ENCODE results near the gene CD22. TPM values are rescaled to one million over a fixed set of nuclear protein-coding genes. Genes with fewer than 3 reads are reported as not detected.

CD22 gene
- total RNA-seq, 1 experiment from 2014 or later, result 0.21 TPM

DNA sequence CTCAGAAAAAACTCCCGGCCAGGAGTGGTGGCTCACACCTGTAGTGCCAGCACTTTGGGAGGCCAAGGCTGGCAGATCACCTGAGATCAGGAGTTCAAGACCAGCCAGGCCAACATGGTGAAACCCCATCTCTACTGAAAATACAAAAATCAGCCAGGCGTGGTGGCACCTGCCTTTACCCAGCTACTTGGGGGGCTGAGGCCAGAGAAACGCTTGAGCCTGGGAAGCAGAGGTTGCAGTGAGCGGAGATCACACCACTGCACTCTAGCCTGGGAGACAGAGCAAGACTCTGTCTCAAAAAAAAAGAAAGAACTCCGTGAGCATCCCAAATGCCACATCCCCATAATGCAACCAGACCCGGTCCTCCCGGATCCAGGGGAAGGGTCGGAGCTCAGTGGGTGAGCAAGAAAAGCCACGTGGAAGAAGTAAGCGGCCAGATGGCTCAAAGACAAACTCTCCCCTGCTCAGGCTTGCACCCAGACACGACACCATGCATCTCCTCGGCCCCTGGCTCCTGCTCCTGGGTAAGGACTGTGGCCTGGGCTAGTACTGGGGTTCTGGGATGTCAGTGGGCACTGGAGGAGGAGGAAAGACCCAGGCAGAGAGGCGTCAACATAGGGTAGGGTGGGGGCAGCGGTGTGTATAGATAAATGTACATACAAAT lies 2.7 kb downstream of the CD22 start:
- no peak for DNase-seq (ENCODE audit: low read depth in 1 of 2, low spot score in 2 of 2)
- H3K4me1 ChIP-seq (replicated peaks), result no peaks in the 10 kb centered on the region
- H3K27ac ChIP-seq, result no peak overlapping the region
- no peak overlapping the region for H3K4me3 ChIP-seq
- no peaks in the 10 kb centered on the region for H3K27me3 ChIP-seq (replicated peaks)
- no peaks in the 10 kb centered on the region for H3K9me3 ChIP-seq (replicated peaks)
- no peaks in the 10 kb centered on the region for H3K36me3 ChIP-seq

DNA sequence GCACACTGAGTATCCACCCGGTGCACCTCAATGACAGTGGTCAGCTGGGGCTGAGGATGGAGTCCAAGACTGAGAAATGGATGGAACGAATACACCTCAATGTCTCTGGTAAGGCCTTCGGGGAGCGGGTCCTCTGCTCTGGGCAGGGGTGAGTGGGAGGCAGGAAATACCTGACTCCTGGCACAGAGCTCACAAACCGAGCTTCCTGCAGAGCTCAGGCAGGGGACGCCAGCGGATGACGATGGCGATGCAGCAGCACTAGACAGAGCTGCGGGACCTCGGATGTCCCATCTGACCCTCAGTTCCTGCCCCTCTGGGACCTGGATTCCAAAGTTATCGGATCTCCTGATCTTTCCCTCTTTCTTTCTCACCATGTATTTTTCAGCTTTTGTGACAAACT lies 3.8 kb downstream of the CD22 start:
- Histone ChIP-seq H3K36me3 (no peaks in the 10 kb centered on the region), H3K4me1 (replicated peaks) (no peaks in the 10 kb centered on the region), H3K27me3 (replicated peaks) (no peaks in the 10 kb centered on the region), H3K27ac (no peak overlapping the region), H3K9me3 (replicated peaks) (no peaks in the 10 kb centered on the region), H3K4me3 (no peak overlapping the region)
- no peak for DNase-seq (ENCODE audit: low read depth in 1 of 2, low spot score in 2 of 2)

DNA sequence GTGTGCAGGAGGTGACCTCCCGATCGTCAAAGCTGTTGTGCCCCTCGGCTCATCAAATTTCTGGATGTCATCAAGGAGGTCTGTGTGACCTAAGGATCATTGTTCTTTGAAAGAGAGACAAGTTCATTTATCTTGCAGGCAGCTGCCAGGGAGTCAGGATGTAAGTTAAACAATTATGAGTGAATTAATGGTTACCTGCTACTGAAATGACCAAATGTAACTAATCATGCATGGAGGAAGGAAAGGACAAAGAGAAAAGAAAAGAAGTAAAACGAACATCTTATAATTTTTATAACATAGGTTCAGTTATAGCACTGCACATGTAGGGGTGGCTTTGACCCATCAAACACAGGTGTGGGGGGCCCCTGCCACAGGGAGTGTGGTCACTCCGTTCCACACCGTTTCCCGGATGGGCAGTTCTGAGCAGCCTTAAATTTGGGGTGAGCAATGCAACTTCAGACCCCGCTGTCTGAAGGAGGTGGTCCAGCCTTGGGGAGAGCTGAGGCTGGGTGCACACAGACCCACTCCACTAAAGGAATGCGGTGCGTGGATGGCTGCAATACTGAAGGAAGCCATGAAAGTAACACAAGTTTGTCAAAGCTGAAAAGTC lies 5.3 kb downstream of the CD22 start:
- no peaks in the 10 kb centered on the region for H3K9me3 ChIP-seq (replicated peaks)
- no peak overlapping the region for H3K27ac ChIP-seq
- H3K36me3 ChIP-seq, result no peaks in the 10 kb centered on the region
- no peaks in the 10 kb centered on the region for H3K4me1 ChIP-seq (replicated peaks)
- no peak overlapping the region for H3K4me3 ChIP-seq
- no peak for DNase-seq (ENCODE audit: low read depth in 1 of 2, low spot score in 2 of 2)
- H3K27me3 ChIP-seq (replicated peaks), result no peaks in the 10 kb centered on the region

DNA sequence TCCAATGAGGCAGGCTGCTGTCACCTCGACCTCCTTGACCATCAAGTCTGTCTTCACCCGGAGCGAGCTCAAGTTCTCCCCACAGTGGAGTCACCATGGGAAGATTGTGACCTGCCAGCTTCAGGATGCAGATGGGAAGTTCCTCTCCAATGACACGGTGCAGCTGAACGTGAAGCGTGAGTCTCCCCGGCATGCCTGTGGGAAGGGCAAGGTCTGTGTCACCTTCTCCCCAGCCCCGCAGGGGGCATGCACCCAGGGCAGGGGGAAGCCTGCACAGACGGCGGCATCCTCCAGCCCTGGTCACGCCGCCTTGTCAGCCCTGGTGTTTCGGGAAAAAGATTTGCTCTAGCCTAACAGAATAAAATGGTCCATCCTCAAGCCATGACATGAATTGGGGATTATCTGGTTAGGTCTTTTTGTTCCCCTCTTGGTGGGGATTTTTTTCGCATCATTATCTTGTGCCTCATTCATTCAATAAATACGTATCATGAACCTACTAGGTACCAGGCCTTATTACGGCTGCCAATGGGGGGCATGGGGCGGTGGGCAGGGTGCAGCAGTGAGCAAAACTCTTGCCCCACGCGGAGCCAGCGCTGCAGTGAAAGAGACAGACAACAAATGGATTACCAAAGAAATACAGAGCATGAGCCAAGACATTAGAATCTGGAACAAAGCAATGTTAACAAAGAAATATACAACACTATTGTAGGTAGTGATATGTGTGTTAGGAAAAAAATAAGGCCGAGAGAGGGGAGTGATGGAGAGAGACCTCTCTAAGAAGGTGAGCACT lies 7.4 kb downstream of the CD22 start:
- Histone ChIP-seq H3K9me3 (replicated peaks) (no peaks in the 10 kb centered on the region), H3K27me3 (replicated peaks) (no peaks in the 10 kb centered on the region), H3K4me3 (no peak overlapping the region), H3K4me1 (replicated peaks) (no peaks in the 10 kb centered on the region), H3K36me3 (no peaks in the 10 kb centered on the region), H3K27ac (no peak overlapping the region)
- no peak for DNase-seq (ENCODE audit: low read depth in 1 of 2, low spot score in 2 of 2)

DNA sequence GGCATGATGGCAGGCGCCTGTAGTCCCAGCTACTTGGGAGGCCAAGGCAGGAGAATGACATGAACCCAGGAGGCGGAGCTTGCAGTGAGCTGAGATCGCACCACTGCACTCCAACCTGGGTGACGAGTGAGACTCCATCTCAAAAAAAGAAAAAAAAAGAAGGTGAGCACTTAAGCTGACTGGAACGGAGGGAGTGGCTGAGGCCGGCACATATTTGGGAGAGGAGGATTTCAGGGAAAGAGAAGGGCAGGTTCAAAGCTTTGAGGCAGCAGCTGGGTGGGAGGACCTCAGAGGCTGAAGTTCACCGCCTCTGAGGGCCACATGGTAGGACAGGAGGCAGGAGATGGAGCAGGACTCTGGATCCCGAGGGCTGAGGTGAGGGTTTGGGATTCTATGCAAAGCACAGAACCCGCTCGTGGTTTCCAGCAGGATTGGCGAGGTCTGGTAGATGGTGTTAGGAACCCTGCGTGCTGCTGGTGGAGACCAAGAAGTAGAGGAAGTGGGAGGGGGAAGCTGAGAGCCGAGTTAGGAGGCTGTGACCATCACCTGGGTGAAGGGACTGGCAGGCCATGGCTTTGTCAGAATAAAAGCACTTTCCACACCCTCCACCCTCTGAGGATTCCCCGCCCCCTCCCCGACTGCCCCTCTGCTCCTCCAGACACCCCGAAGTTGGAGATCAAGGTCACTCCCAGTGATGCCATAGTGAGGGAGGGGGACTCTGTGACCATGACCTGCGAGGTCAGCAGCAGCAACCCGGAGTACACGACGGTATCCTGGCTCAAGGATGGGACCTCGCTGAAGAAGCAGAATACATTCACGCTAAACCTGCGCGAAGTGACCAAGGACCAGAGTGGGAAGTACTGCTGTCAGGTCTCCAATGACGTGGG lies 8.4 kb downstream of the CD22 start:
- DNase-seq (ENCODE audit: low read depth in 1 of 2, low spot score in 2 of 2), result no peak
- H3K4me1 ChIP-seq (replicated peaks), result no peaks in the 10 kb centered on the region
- H3K4me3 ChIP-seq, result no peak overlapping the region
- H3K27ac ChIP-seq, result no peak overlapping the region
- H3K27me3 ChIP-seq (replicated peaks), result no peaks in the 10 kb centered on the region
- H3K36me3 ChIP-seq, result no peaks in the 10 kb centered on the region
- no peaks in the 10 kb centered on the region for H3K9me3 ChIP-seq (replicated peaks)

DNA sequence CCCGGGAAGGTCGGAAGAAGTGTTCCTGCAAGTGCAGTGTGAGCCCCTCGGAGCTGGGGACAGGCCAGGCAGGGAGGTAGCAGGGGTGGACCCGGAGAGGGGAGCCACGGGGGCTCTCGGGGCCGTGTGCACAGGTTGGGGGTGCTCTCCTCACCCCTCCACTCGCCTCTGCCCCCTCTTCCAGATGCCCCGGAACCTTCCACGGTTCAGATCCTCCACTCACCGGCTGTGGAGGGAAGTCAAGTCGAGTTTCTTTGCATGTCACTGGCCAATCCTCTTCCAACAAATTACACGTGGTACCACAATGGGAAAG lies 9.0 kb downstream of the CD22 start:
- Histone ChIP-seq H3K4me1 (replicated peaks) (no peaks in the 10 kb centered on the region), H3K9me3 (replicated peaks) (no peaks in the 10 kb centered on the region), H3K36me3 (no peaks in the 10 kb centered on the region), H3K27me3 (replicated peaks) (no peaks in the 10 kb centered on the region), H3K4me3 (no peak overlapping the region), H3K27ac (no peak overlapping the region)
- no peak for DNase-seq (ENCODE audit: low read depth in 1 of 2, low spot score in 2 of 2)

DNA sequence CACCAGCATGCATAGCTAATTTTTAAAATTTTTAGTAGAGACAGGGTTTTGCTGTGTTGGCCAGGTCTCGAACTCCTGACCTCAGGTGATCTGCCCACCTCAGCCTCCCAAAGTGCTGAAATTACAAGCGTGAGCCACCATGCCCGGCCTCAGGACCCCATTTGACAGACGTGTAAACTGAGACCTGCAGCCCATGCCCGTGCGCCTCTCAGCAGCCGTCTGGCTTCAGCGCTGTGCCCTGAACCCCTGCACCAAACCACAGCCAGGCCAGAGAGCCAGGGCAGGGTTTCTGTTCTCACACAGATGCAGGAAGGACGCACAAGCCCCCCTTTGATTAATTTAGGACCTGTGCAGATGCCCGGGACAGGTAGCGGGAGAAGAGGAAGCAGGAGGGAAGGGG lies 11.4 kb downstream of the CD22 start:
- H3K36me3 ChIP-seq, result no peaks in the 10 kb centered on the region
- no peaks in the 10 kb centered on the region for H3K4me1 ChIP-seq (replicated peaks)
- H3K9me3 ChIP-seq (replicated peaks), result no peaks in the 10 kb centered on the region
- H3K27ac ChIP-seq, result no peak overlapping the region
- no peaks in the 10 kb centered on the region for H3K27me3 ChIP-seq (replicated peaks)
- H3K4me3 ChIP-seq, result no peak overlapping the region
- DNase-seq (ENCODE audit: low read depth in 1 of 2, low spot score in 2 of 2), result no peak

DNA sequence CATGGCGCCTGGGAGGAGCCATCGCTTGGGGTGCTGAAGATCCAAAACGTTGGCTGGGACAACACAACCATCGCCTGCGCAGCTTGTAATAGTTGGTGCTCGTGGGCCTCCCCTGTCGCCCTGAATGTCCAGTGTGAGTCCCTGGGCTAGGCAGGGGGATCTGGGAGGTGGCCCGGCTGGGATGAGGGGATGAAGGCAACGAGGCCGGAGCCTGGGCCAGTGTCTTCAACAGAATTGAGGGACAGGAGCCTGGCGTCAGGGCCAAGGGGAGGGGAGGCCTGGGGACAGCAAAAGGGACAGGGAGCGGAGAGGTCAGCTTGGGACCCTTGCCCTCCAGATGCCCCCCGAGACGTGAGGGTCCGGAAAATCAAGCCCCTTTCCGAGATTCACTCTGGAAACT lies 12.0 kb downstream of the CD22 start:
- Histone ChIP-seq H3K9me3 (replicated peaks) (no peaks in the 10 kb centered on the region), H3K27me3 (replicated peaks) (no peaks in the 10 kb centered on the region), H3K27ac (no peak overlapping the region), H3K4me3 (no peak overlapping the region), H3K4me1 (replicated peaks) (no peaks in the 10 kb centered on the region), H3K36me3 (no peaks in the 10 kb centered on the region)
- DNase-seq (ENCODE audit: low read depth in 1 of 2, low spot score in 2 of 2), result no peak

DNA sequence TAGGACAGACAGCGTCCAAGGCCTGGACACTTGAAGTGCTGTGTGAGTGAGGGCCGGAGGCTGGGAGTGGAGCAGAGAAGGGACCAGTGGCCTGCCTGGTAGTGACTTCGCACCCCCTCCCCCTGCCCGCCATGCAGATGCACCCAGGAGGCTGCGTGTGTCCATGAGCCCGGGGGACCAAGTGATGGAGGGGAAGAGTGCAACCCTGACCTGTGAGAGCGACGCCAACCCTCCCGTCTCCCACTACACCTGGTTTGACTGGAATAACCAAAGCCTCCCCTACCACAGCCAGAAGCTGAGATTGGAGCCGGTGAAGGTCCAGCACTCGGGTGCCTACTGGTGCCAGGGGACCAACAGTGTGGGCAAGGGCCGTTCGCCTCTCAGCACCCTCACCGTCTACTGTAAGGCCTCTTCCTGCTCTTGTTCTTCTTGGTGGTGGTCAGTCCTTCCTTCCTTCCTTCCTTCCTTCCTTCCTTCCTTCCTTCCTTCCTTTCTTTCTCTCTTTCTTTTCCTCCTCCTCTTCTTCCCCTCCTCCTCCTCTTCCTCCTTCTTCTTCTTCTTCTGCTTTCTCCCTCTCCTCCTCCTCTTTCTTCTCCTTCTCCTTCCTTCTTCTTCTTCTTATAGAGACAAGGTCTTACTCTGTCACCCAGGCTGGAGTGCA lies 12.7 kb downstream of the CD22 start:
- Histone ChIP-seq H3K36me3 (no peaks in the 10 kb centered on the region), H3K9me3 (replicated peaks) (no peaks in the 10 kb centered on the region), H3K4me3 (no peak overlapping the region), H3K4me1 (replicated peaks) (no peaks in the 10 kb centered on the region), H3K27me3 (replicated peaks) (no peaks in the 10 kb centered on the region), H3K27ac (no peak overlapping the region)
- no peak for DNase-seq (ENCODE audit: low read depth in 1 of 2, low spot score in 2 of 2)

DNA sequence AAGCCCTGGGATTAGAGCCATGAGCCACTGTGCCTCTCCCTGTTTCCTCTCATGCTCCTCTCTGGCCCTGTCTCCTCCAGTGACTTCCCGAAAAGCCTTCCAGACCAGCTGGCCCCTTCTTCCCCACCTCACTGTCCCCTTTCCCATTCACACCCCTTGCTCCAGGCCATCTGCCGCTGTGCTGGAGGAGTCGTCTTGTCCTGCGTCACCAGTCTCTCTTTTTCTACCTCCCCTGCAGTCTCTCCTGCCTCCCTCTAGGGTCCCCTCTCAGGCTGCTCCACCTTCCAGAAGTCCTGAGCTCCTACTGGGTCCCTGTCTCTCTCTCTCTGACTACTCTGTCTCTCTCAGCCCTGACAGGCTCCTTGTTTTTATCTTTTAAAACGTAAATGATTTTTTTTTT lies 13.4 kb downstream of the CD22 start:
- DNase-seq (ENCODE audit: low read depth in 1 of 2, low spot score in 2 of 2), result no peak
- Histone ChIP-seq H3K9me3 (replicated peaks) (no peaks in the 10 kb centered on the region), H3K4me3 (no peak overlapping the region), H3K27me3 (replicated peaks) (no peaks in the 10 kb centered on the region), H3K36me3 (no peaks in the 10 kb centered on the region), H3K4me1 (replicated peaks) (no peaks in the 10 kb centered on the region), H3K27ac (no peak overlapping the region)

DNA sequence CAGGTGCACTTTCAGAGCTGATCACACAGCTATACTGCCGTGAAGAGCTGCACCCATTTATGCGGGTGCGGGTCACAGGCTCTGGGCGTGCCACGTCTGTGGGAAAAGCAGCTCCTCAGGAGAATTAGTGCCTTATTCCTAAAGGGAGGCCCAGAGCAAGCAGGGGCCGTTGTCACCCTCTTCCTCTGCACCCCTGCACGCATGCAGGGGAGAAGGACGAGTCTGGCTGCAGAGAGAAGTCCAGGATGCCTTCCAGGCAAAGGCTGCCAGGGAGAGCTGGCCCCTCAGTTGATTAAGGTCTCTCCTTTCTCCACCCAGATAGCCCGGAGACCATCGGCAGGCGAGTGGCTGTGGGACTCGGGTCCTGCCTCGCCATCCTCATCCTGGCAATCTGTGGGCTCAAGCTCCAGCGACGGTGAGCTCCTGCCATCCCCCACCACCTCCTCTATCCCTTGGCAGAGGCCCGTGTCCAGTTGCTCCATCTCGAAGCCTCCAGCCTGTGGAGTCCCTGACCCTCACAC lies 15.6 kb downstream of the CD22 start:
- no peak for DNase-seq (ENCODE audit: low read depth in 1 of 2, low spot score in 2 of 2)
- Histone ChIP-seq H3K36me3 (no peaks in the 10 kb centered on the region), H3K4me1 (replicated peaks) (no peaks in the 10 kb centered on the region)

DNA sequence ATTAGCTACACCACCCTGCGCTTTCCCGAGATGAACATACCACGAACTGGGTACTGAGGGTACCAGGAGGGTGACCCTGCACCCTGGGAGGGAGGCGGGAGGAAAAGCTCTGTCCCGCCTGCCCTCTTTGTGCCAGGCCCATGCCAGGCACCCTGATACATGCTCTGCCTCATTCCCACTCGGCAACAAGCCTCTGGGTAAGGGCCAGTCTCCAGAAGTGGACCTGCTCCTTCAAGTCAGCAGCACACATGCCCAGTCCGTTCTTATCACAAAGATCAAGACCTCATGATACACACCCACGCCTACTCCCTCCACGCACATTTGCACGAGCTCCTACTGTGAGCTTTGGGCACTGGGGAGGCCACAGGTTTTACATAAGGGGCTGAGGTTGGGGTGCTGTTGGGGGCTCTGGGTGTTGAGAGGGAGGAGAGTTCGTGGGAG lies 16.7 kb downstream of the CD22 start:
- no peaks in the 10 kb centered on the region for H3K9me3 ChIP-seq (replicated peaks)
- H3K4me1 ChIP-seq (replicated peaks), result no peaks in the 10 kb centered on the region
- no peaks in the 10 kb centered on the region for H3K36me3 ChIP-seq
- no peak overlapping the region for H3K4me3 ChIP-seq
- peaks cover 5% of the 10 kb centered on the region; the same call in 1 of the 2 replicates for H3K27me3 ChIP-seq (replicated peaks)
- no peak overlapping the region for H3K27ac ChIP-seq
- DNase-seq (ENCODE audit: low read depth in 1 of 2, low spot score in 2 of 2), result no peak

More for the DNA sequence above, 15.6 kb downstream of the CD22 start:
- Histone ChIP-seq H3K4me3 (no peak overlapping the region), H3K9me3 (replicated peaks) (no peaks in the 10 kb centered on the region), H3K27me3 (replicated peaks) (no peaks in the 10 kb centered on the region), H3K27ac (no peak overlapping the region)

Data from SJSA1 (cell line).